ENCODE results near the gene SFXN3. TPM values are rescaled to one million over a fixed set of nuclear protein-coding genes. Genes with fewer than 3 reads are reported as not detected.

Gene SFXN3
- total and polyA plus RNA-seq, 2 of the 8 experiments (the other 6 are each of a cell fraction or from before 2014, with no cell fraction given), result 2.6 to 2.8 TPM

- no peaks in the 10 kb centered on the region for H3K79me1 ChIP-seq (ENCODE audit: low read depth, low read length)
- peak overlapping the region; percentile 41; the same call in 1 of the 2 replicates for H4K8ac ChIP-seq (ENCODE audit: extremely low read depth, insufficient read depth, low read length)
- WGBS, 2 experiments (ENCODE audit: extremely low coverage in 1 of 2, insufficient coverage in 1 of 2, insufficient read length in 1 of 2, insufficient replicate concordance in 2 of 2, low coverage in 1 of 2, low lambda C conversion rate in 2 of 2, missing lambda C conversion rate in 1 of 2), result 6% methylated on average over 16 of the region's 16 CpGs; no CpG with 5 or more reads in 1 of the 2 experiments
- H3K27me3 ChIP-seq (replicated peaks in 1 of 4; ENCODE audit: control insufficient read depth in 3 of 4, extremely low read depth in 1 of 4, insufficient read depth in 3 of 4, low read length in 3 of 4), result peaks cover 45 to 84% (median 73%) of the 10 kb centered on the region in 4 experiments
- H2BK12ac ChIP-seq (ENCODE audit: low read depth, low read length), result no peak overlapping the region
- H3K4ac ChIP-seq (replicated peaks; ENCODE audit: insufficient read length, low read depth, low read length), result no peak overlapping the region
- H3K56ac ChIP-seq (replicated peaks; ENCODE audit: insufficient read length, low read depth, low read length), result no peak overlapping the region
- no peak overlapping the region for H3K27ac ChIP-seq (ENCODE audit: low read depth, low read length)
- peaks cover 11 to 14% of the 10 kb centered on the region in 2 experiments for H4K20me1 ChIP-seq (replicated peaks in 1 of 2; ENCODE audit: control insufficient read depth in 1 of 2, insufficient read depth in 2 of 2, low read length in 2 of 2)
- H3K4me2 ChIP-seq (ENCODE audit: insufficient read depth in 1 of 2, low read depth in 2 of 2, low read length in 2 of 2), result peak overlapping the region; percentile 65 to 71
- no peaks in the 10 kb centered on the region for H3K36me3 ChIP-seq (ENCODE audit: control insufficient read depth in 2 of 4, insufficient read depth in 4 of 4, low read length in 3 of 4)
- ChIA-PET CTCF (ENCODE audit: partially characterized antibody) (interaction anchor here (0.7 to 59.5 kb wide), 17 partner anchors 0 to 419 kb away, joined by 3 to 2176 read pairs (median 5); partner anchors contain the start of genes KAZALD1, PDZD7, SEMA4G and SFXN3), POLR2A (ENCODE audit: partially characterized antibody) (interaction anchor here (1.1 to 8.1 kb wide), 2 partner anchors 15 to 89 kb away, joined by 6 to 85 read pairs; partner anchors contain the start of gene KAZALD1)
- H3K23me2 ChIP-seq (ENCODE audit: low read depth, low read length), result peaks cover 5% of the 10 kb centered on the region; the same call in 1 of the 2 replicates
- no peak overlapping the region for H2BK5ac ChIP-seq (ENCODE audit: low read depth, low read length)
- no peaks in the 10 kb centered on the region for H3K79me2 ChIP-seq (ENCODE audit: control insufficient read depth in 1 of 2, insufficient read depth in 2 of 2, low read length in 2 of 2)
- peak overlapping the region; percentile 43; the same call in 1 of the 2 replicates for H3K18ac ChIP-seq (ENCODE audit: extremely low read depth, low read length)
- DNase-seq (ENCODE audit: low read depth in 1 of 2, low spot score in 2 of 2) (peak in 1 of 2 experiments; percentile 56), FAIRE-seq (no peak)
- TF ChIP-seq CBX8 (IDR thresholded peaks at IDR 0.05; ENCODE audit: borderline replicate concordance, low read depth, low read length), result no peak
- no peak for TF ChIP-seq SIRT6 (IDR thresholded peaks at IDR 0.05; ENCODE audit: low read length)
- TF ChIP-seq RNF2 (IDR thresholded peaks at IDR 0.05; ENCODE audit: borderline replicate concordance, low read depth, low read length, missing control alignments, poor library complexity, severe bottlenecking), result peak; percentile 16
- peak overlapping the region in 2 of 4 experiments; percentile 7 to 50; a peak in 4 of 8 replicates for H3K4me3 ChIP-seq (ENCODE audit: extremely low read depth in 1 of 4, insufficient read depth in 2 of 4, low read depth in 3 of 4, low read length in 4 of 4)
- H4K5ac ChIP-seq (ENCODE audit: insufficient read length, low read depth, low read length), result no peak overlapping the region
- no peak overlapping the region for H2BK20ac ChIP-seq (ENCODE audit: low read length)
- H3K4me1 ChIP-seq (replicated peaks in 1 of 4; ENCODE audit: control insufficient read depth in 3 of 4, insufficient read depth in 4 of 4, low read length in 3 of 4), result peaks cover 9 to 31% (median 20%) of the 10 kb centered on the region in 4 experiments
- H3K9me3 ChIP-seq (ENCODE audit: insufficient read depth in 2 of 2, low read depth in 1 of 2, low read length in 1 of 2), result no peaks in the 10 kb centered on the region
- no peak overlapping the region for H2BK15ac ChIP-seq (ENCODE audit: low read length)
- H2BK120ac ChIP-seq (replicated peaks; ENCODE audit: low read depth, low read length), result no peak overlapping the region
- H3K23ac ChIP-seq (ENCODE audit: insufficient read length), result no peak overlapping the region
- H4K91ac ChIP-seq (replicated peaks; ENCODE audit: insufficient read length, low read length), result no peak overlapping the region
- no peak overlapping the region for H2AFZ ChIP-seq (ENCODE audit: low read length)
- H2AK5ac ChIP-seq (ENCODE audit: low read depth, low read length), result no peak overlapping the region
- H3K14ac ChIP-seq (ENCODE audit: insufficient read length), result no peak overlapping the region
- no peak overlapping the region for H3K9ac ChIP-seq (replicated peaks in 1 of 4; ENCODE audit: extremely low read depth in 1 of 4, low read depth in 3 of 4, low read length in 3 of 4)
These were observed 16.2 kb downstream of the SFXN3 start for GRCh38 chr10:101047268-101047667.

All from H1 (cell line).